HEK293 (cell line): ENCODE data around the gene NME8.

Source experiments
- CTCF ChIA-PET: fragments of 350-600 bp; formaldehyde crosslinking; extraction: SDS; loops from one replicate; lab custom pipeline; 2021; ENCODE audit warnings: antibody characterized with exemption; lab: Yijun Ruan, JAX
- POLR2A ChIA-PET: fragments of 300-600 bp; formaldehyde crosslinking; extraction: SDS; loops from one replicate; lab custom pipeline; 2020; ENCODE audit warnings: antibody characterized with exemption, inconsistent platforms; lab: Yijun Ruan, JAX
- H3K27ac ChIP-seq: fragments of 200-500 bp; sonication (Bioruptor generic); 2 replicates; pipeline ENCODE4 v1.5.1; 2014; ENCODE audit warnings: low read depth, low read length, control low read depth, inconsistent platforms; ENCODE audit errors: extremely low read depth
- H3K36me3 ChIP-seq, 2 experiments: fragments of 200-500 bp in 1 of 2; sonication (Bioruptor generic) in 1 of 2; 1 replicate in 1 of 2; 2 replicates in 1 of 2; pipeline ENCODE4 v1.5.1; 2014 to 2017; ENCODE audit warnings: inconsistent platforms in 2 of 2, low read length in 2 of 2; ENCODE audit not compliant: control insufficient read depth in 2 of 2, insufficient read depth in 1 of 2
- H3K4me1 ChIP-seq: fragments of 200-500 bp; sonication (Bioruptor generic); 2 replicates; pipeline ENCODE4 v1.5.1; 2014; ENCODE audit warnings: mild to moderate bottlenecking, low read length, inconsistent platforms; ENCODE audit not compliant: control insufficient read depth, insufficient read depth
- H3K4me3 ChIP-seq: 2 replicates; pipeline ENCODE4 v1.5.1; 2011; ENCODE audit warnings: low read depth, mild to moderate bottlenecking, control low read depth, low read length, moderate library complexity
- H3K9me3 ChIP-seq: fragments of 200-500 bp; sonication (Bioruptor generic); 2 replicates; pipeline ENCODE4 v1.5.1; 2014; ENCODE audit warnings: low read depth, low read length, inconsistent platforms; ENCODE audit not compliant: control insufficient read depth, insufficient read depth
- HOXC10 ChIP-seq: sonication (generic); formaldehyde crosslinking; IDR thresholded peaks from 2 replicates; pipeline ENCODE4 v1.8.1; 2023; ENCODE audit warnings: mild to moderate bottlenecking, missing genetic modification reagents
- HOXD13 ChIP-seq: sonication (generic); formaldehyde crosslinking; IDR thresholded peaks from 2 replicates; pipeline ENCODE4 v1.8.0; 2022; ENCODE audit warnings: missing genetic modification reagents, borderline replicate concordance
- KLF17 ChIP-seq: fragments of 450-650 bp; formaldehyde crosslinking; IDR thresholded peaks from 2 replicates; pipeline ENCODE4 v1.5.1; 2016; ENCODE audit warnings: missing biosample characterization, missing genetic modification characterization
- KLF7 ChIP-seq: fragments of 450-650 bp; formaldehyde crosslinking; IDR thresholded peaks from 2 replicates; pipeline ENCODE4 v1.5.1; 2016; ENCODE audit warnings: missing biosample characterization, missing genetic modification characterization, borderline replicate concordance
- KLF8 ChIP-seq: fragments of 450-650 bp; formaldehyde crosslinking; IDR thresholded peaks from 2 replicates; pipeline ENCODE4 v1.5.1; 2016; ENCODE audit warnings: missing biosample characterization, missing genetic modification characterization
- MYNN ChIP-seq: fragments of 450-650 bp; formaldehyde crosslinking; IDR thresholded peaks from 2 replicates; pipeline ENCODE4 v1.5.1; 2016; ENCODE audit warnings: missing biosample characterization, missing genetic modification characterization, borderline replicate concordance
- MZF1 ChIP-seq: fragments of 450-650 bp; formaldehyde crosslinking; IDR thresholded peaks from 2 replicates; pipeline ENCODE4 v1.5.1; 2017; ENCODE audit warnings: missing biosample characterization, missing genetic modification characterization, borderline replicate concordance
- TRIM28 ChIP-seq: IDR thresholded peaks from 2 replicates; pipeline ENCODE4 v1.6.1; 2011; ENCODE audit warnings: low read length, control low read depth, borderline replicate concordance
- ZBTB1 ChIP-seq: fragments of 450-650 bp; formaldehyde crosslinking; IDR thresholded peaks from 2 replicates; pipeline ENCODE4 v1.5.1; 2016; ENCODE audit warnings: missing biosample characterization, missing genetic modification characterization
- ZBTB48 ChIP-seq: fragments of 450-650 bp; formaldehyde crosslinking; IDR thresholded peaks from 2 replicates; pipeline ENCODE4 v1.5.1; 2016; ENCODE audit warnings: missing biosample characterization, missing genetic modification characterization
- ZIC2 ChIP-seq: fragments of 450-650 bp; formaldehyde crosslinking; IDR thresholded peaks from 2 replicates; pipeline ENCODE4 v1.5.1; 2016; ENCODE audit warnings: missing biosample characterization, missing genetic modification characterization
- ZNF138 ChIP-seq: fragments of 450-650 bp; formaldehyde crosslinking; IDR thresholded peaks from 2 replicates; pipeline ENCODE4 v1.5.1; 2016; ENCODE audit warnings: missing biosample characterization, missing genetic modification characterization, borderline replicate concordance
- ZNF16 ChIP-seq: fragments of 450-650 bp; formaldehyde crosslinking; IDR thresholded peaks from 2 replicates; pipeline ENCODE4 v1.5.1; 2016; ENCODE audit warnings: low read depth, missing biosample characterization, missing genetic modification characterization
- ZNF211 ChIP-seq: fragments of 450-650 bp; formaldehyde crosslinking; IDR thresholded peaks from 2 replicates; pipeline ENCODE4 v1.5.1; 2016; ENCODE audit warnings: low read depth, missing biosample characterization, missing genetic modification characterization
- ZNF292 ChIP-seq: fragments of 450-650 bp; formaldehyde crosslinking; IDR thresholded peaks from 2 replicates; pipeline ENCODE4 v1.5.1; 2016; ENCODE audit warnings: low read depth, missing biosample characterization, missing genetic modification characterization, borderline replicate concordance
- ZNF335 ChIP-seq: fragments of 450-650 bp; formaldehyde crosslinking; conservative IDR thresholded peaks from 2 replicates; pipeline ENCODE4 v1.5.1; 2016; ENCODE audit warnings: missing biosample characterization, missing genetic modification characterization
- ZNF426 ChIP-seq: fragments of 450-650 bp; formaldehyde crosslinking; IDR thresholded peaks from 2 replicates; pipeline ENCODE4 v1.5.1; 2017; ENCODE audit warnings: missing biosample characterization, missing genetic modification characterization, mild to moderate bottlenecking, inconsistent platforms, moderate library complexity
- ZNF449 ChIP-seq: fragments of 450-650 bp; formaldehyde crosslinking; IDR thresholded peaks from 2 replicates; pipeline ENCODE4 v1.5.1; 2017; ENCODE audit warnings: missing biosample characterization, mild to moderate bottlenecking, missing genetic modification characterization, moderate library complexity
- ZNF596 ChIP-seq: fragments of 450-650 bp; IDR thresholded peaks from 2 replicates; pipeline ENCODE4 v1.5.0; 2018; ENCODE audit warnings: missing biosample characterization, mild to moderate bottlenecking, missing genetic modification characterization, moderate library complexity
- ZNF610 ChIP-seq: fragments of 450-650 bp; formaldehyde crosslinking; IDR thresholded peaks from 2 replicates; pipeline ENCODE4 v1.5.1; 2016; ENCODE audit warnings: missing biosample characterization, missing genetic modification characterization, borderline replicate concordance
- ZNF621 ChIP-seq: fragments of 450-650 bp; formaldehyde crosslinking; IDR thresholded peaks from 2 replicates; pipeline ENCODE4 v1.5.1; 2017; ENCODE audit warnings: missing biosample characterization, missing genetic modification characterization
- ZNF626 ChIP-seq: fragments of 450-650 bp; sonication (Bioruptor Pico); formaldehyde crosslinking; IDR thresholded peaks from 2 replicates; pipeline ENCODE4 v1.5.1; 2018; ENCODE audit warnings: missing biosample characterization, missing genetic modification characterization, inconsistent platforms
- ZNF660 ChIP-seq: fragments of 450-650 bp; IDR thresholded peaks from 2 replicates; pipeline ENCODE4 v1.5.1; 2018; ENCODE audit warnings: missing biosample characterization, mild to moderate bottlenecking, missing genetic modification characterization
- ZNF670 ChIP-seq: fragments of 450-650 bp; formaldehyde crosslinking; IDR thresholded peaks from 2 replicates; pipeline ENCODE4 v1.5.1; 2016; ENCODE audit warnings: missing biosample characterization, missing genetic modification characterization, low read depth
- ZNF776 ChIP-seq: fragments of 450-650 bp; formaldehyde crosslinking; IDR thresholded peaks from 2 replicates; pipeline ENCODE4 v1.5.0; 2017; ENCODE audit warnings: missing biosample characterization, missing genetic modification characterization, borderline replicate concordance
- ZNF791 ChIP-seq: fragments of 450-650 bp; formaldehyde crosslinking; IDR thresholded peaks from 2 replicates; pipeline ENCODE4 v1.5.1; 2016; ENCODE audit warnings: missing biosample characterization, missing genetic modification characterization
- ZSCAN16 ChIP-seq: fragments of 450-650 bp; formaldehyde crosslinking; IDR thresholded peaks from 2 replicates; pipeline ENCODE4 v1.5.1; 2016; ENCODE audit warnings: missing biosample characterization, missing genetic modification characterization
- TF ChIP-seq, protein P1 (sequence below): fragments of 450-650 bp; formaldehyde crosslinking; IDR thresholded peaks from 2 replicates; pipeline ENCODE4 v1.5.1; 2016; ENCODE audit warnings: missing biosample characterization, missing genetic modification characterization
- TF ChIP-seq, protein P2 (sequence below): fragments of 450-650 bp; formaldehyde crosslinking; IDR thresholded peaks from 2 replicates; pipeline ENCODE4 v1.5.1; 2016; ENCODE audit warnings: missing biosample characterization, missing genetic modification characterization, low read depth

The NME8 gene

GRCh38 chr7:37825038-37825437 is 23.4 kb upstream of the NME8 start:
- no peaks in the 10 kb centered on the region for H3K36me3 ChIP-seq
- H3K9me3 ChIP-seq: no peaks in the 10 kb centered on the region
- H3K4me3 ChIP-seq: no peak overlapping the region
- CTCF ChIA-PET: interaction anchor here (0.6 kb wide), 1 partner anchor 552 kb away, joined by 4 read pairs; no protein-coding TSS in a partner anchor
- POLR2A ChIA-PET: no interaction called here
- no peaks in the 10 kb centered on the region for H3K4me1 ChIP-seq
- no peak for TF ChIP-seq ZNF16 (tag by site-specific recombination)
- TF ChIP-seq KLF7: no peak
- no peak for TF ChIP-seq ZNF596
- TF ChIP-seq ZBTB48 (tag by site-specific recombination): no peak
- TF ChIP-seq MZF1 (tag by site-specific recombination): no peak
- no peak for TF ChIP-seq ZNF626 (tag by site-specific recombination)
- TF ChIP-seq ZNF670 (tag by site-specific recombination): no peak
- no peak for TF ChIP-seq ZBTB1 (tag by site-specific recombination)
- TF ChIP-seq TRIM28: no peak
- no peak for TF ChIP-seq ZSCAN16 (tag by site-specific recombination)
- TF ChIP-seq ZNF211 (tag by site-specific recombination): no peak
- no peak for TF ChIP-seq ZNF621
- TF ChIP-seq ZNF776: no peak
- TF ChIP-seq ZNF610 (tag by site-specific recombination): no peak
- TF ChIP-seq ZNF335: no peak
- no peak for TF ChIP-seq HOXD13 (CRISPR knock-in tag)
- TF ChIP-seq KLF17 (tag by site-specific recombination): no peak
- TF ChIP-seq ZNF791 (tag by site-specific recombination): no peak
- TF ChIP-seq ZIC2: no peak
- TF ChIP-seq ZNF292 (tag by site-specific recombination): no peak
- no peak overlapping the region for H3K27ac ChIP-seq

GRCh38 chr7:37826825-37827224 is 21.6 kb upstream of the NME8 start:
- TF ChIP-seq, protein P1, sequence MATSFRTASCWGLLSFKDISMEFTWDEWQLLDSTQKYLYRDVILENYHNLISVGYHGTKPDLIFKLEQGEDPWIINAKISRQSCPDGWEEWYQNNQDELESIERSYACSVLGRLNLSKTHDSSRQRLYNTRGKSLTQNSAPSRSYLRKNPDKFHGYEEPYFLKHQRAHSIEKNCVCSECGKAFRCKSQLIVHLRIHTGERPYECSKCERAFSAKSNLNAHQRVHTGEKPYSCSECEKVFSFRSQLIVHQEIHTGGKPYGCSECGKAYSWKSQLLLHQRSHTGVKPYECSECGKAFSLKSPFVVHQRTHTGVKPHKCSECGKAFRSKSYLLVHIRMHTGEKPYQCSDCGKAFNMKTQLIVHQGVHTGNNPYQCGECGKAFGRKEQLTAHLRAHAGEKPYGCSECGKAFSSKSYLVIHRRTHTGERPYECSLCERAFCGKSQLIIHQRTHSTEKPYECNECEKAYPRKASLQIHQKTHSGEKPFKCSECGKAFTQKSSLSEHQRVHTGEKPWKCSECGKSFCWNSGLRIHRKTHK (tag by site-specific recombination): no peak
- ChIA-PET CTCF (no interaction called here), POLR2A (no interaction called here)
- Histone ChIP-seq H3K9me3 (no peaks in the 10 kb centered on the region), H3K27ac (no peak overlapping the region), H3K4me1 (no peaks in the 10 kb centered on the region), H3K36me3 (no peaks in the 10 kb centered on the region), H3K4me3 (no peak overlapping the region)

GRCh38 chr7:37831244-37831643 is 17.2 kb upstream of the NME8 start:
- Histone ChIP-seq H3K27ac (no peak overlapping the region), H3K4me1 (no peaks in the 10 kb centered on the region), H3K9me3 (no peaks in the 10 kb centered on the region), H3K4me3 (no peak overlapping the region), H3K36me3 (no peaks in the 10 kb centered on the region)
- ChIA-PET POLR2A (no interaction called here), CTCF (interaction anchor here (1.7 to 1.9 kb wide), 2 partner anchors 23 to 596 kb away, joined by 4 to 9 read pairs; no protein-coding TSS in a partner anchor)
- TF ChIP-seq HOXC10 (CRISPR knock-in tag) (no peak), KLF8 (no peak), ZNF426 (tag by site-specific recombination) (no peak), ZNF449 (no peak), MYNN (tag by site-specific recombination) (no peak), HOXD13 (CRISPR knock-in tag) (no peak), ZNF670 (tag by site-specific recombination) (no peak), ZNF138 (tag by site-specific recombination) (no peak), ZNF660 (tag by site-specific recombination) (no peak)
- TF ChIP-seq, protein P2, sequence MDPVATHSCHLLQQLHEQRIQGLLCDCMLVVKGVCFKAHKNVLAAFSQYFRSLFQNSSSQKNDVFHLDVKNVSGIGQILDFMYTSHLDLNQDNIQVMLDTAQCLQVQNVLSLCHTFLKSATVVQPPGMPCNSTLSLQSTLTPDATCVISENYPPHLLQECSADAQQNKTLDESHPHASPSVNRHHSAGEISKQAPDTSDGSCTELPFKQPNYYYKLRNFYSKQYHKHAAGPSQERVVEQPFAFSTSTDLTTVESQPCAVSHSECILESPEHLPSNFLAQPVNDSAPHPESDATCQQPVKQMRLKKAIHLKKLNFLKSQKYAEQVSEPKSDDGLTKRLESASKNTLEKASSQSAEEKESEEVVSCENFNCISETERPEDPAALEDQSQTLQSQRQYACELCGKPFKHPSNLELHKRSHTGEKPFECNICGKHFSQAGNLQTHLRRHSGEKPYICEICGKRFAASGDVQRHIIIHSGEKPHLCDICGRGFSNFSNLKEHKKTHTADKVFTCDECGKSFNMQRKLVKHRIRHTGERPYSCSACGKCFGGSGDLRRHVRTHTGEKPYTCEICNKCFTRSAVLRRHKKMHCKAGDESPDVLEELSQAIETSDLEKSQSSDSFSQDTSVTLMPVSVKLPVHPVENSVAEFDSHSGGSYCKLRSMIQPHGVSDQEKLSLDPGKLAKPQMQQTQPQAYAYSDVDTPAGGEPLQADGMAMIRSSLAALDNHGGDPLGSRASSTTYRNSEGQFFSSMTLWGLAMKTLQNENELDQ (tag by site-specific recombination): no peak
